ENCODE results near the gene GPR17. TPM values are rescaled to one million over a fixed set of nuclear protein-coding genes. Genes with fewer than 3 reads are reported as not detected.

The GPR17 gene
- total RNA-seq, 4 donors from 2014 or later, result 1.1 to 1.6 (median 1.2) TPM

- H3K4me1 ChIP-seq, result peaks cover 0 to 5% (median 0%) of the 10 kb centered on the region in 4 donors
- no peaks in the 10 kb centered on the region for H3K36me3 ChIP-seq
- H3K4me3 ChIP-seq, result peak overlapping the region in 2 of 4 donors; percentile 41
- no peak for TF ChIP-seq POLR2A (IDR thresholded peaks at IDR 0.05)
- no peak for TF ChIP-seq CTCF (IDR thresholded peaks at IDR 0.05)
- no peak for TF ChIP-seq EP300 (IDR thresholded peaks at IDR 0.05)
- peaks cover 0 to 18% (median 0%) of the 10 kb centered on the region in 4 donors for H3K9me3 ChIP-seq
- no peak for DNase-seq (ENCODE audit: low spot score in 2 of 2)
- peak overlapping the region in 2 of 4 donors; percentile 43 to 58 for H3K27ac ChIP-seq
- WGBS, 2 donors, result 81 to 86% methylated on average over 9 of the region's 9 CpGs
- no peaks in the 10 kb centered on the region for H3K27me3 ChIP-seq
These were observed 49.0 kb downstream of the GPR17 start for GRCh38 chr2:127694986-127695385.

GRCh38 chr2:127695491-127696472 is 49.8 kb downstream of the GPR17 start:
- no peaks in the 10 kb centered on the region for H3K27me3 ChIP-seq
- H3K4me3 ChIP-seq, result peak overlapping the region; percentile 26 to 41 (median 40)
- H3K36me3 ChIP-seq, result no peaks in the 10 kb centered on the region
- TF ChIP-seq EP300 (IDR thresholded peaks at IDR 0.05) (peak in 1 of 2 donors; percentile 15), POLR2A (IDR thresholded peaks at IDR 0.05) (no peak), CTCF (IDR thresholded peaks at IDR 0.05) (peak; percentile 26 to 71 (median 61))
- peak in 1 of 2 donors; percentile 53 for DNase-seq (ENCODE audit: low spot score in 2 of 2)
- WGBS, 2 donors, result 27 to 48% methylated on average over 44 to 45 of the region's 52 CpGs
- peak overlapping the region; percentile 14 to 59 (median 50) for H3K27ac ChIP-seq
- peaks cover 0 to 10% (median 0%) of the 10 kb centered on the region in 4 donors for H3K9me3 ChIP-seq
- peaks cover 0 to 11% (median 2%) of the 10 kb centered on the region in 4 donors for H3K4me1 ChIP-seq

- H3K27ac ChIP-seq, result no peak overlapping the region
- H3K27me3 ChIP-seq, result no peaks in the 10 kb centered on the region
- peaks cover 0 to 20% (median 8%) of the 10 kb centered on the region in 4 donors for H3K4me1 ChIP-seq
- no peaks in the 10 kb centered on the region for H3K36me3 ChIP-seq
- no peaks in the 10 kb centered on the region for H3K9me3 ChIP-seq
- TF ChIP-seq CTCF (IDR thresholded peaks at IDR 0.05), result no peak
- TF ChIP-seq POLR2A (IDR thresholded peaks at IDR 0.05), result no peak
- no peak for TF ChIP-seq EP300 (IDR thresholded peaks at IDR 0.05)
- WGBS, 2 donors, result 87 to 92% methylated on average over 21 of the region's 21 CpGs
- H3K4me3 ChIP-seq, result no peak overlapping the region
- no peak for DNase-seq (ENCODE audit: low spot score in 2 of 2)
These were observed 51.7 kb downstream of the GPR17 start for GRCh38 chr2:127697482-127698180.

- no peak for TF ChIP-seq POLR2A (IDR thresholded peaks at IDR 0.05)
- TF ChIP-seq EP300 (IDR thresholded peaks at IDR 0.05), result no peak
- TF ChIP-seq CTCF (IDR thresholded peaks at IDR 0.05), result no peak
- no peaks in the 10 kb centered on the region for H3K9me3 ChIP-seq
- H3K4me3 ChIP-seq, result no peak overlapping the region
- H3K36me3 ChIP-seq, result peaks cover 0 to 5% (median 0%) of the 10 kb centered on the region in 3 donors
- 93% methylated on average over 27 of the region's 27 CpGs for WGBS, 2 donors
- no peak for DNase-seq (ENCODE audit: low spot score in 2 of 2)
- H3K27ac ChIP-seq, result no peak overlapping the region
- H3K27me3 ChIP-seq, result no peaks in the 10 kb centered on the region
- peaks cover 0 to 31% (median 20%) of the 10 kb centered on the region in 4 donors for H3K4me1 ChIP-seq
These were observed 52.8 kb downstream of the GPR17 start for GRCh38 chr2:127698553-127699355.
